GM19023 (cell line): ENCODE data around the gene CACNG3.
"Not testable (repeated sequence)": the region's sequence is repeated elsewhere in the genome, so short reads cannot be mapped to it uniquely, and the experiment has no call there.

ENCODE experiments used
- ATAC-seq: cut with Tn5 transposase; IDR thresholded peaks from one replicate; pipeline ENCODE4 v1.9.1; 2021; ENCODE audit warnings: mild to moderate bottlenecking, moderate library complexity; ENCODE audit not compliant: unreplicated experiment

CACNG3 gene

DNA sequence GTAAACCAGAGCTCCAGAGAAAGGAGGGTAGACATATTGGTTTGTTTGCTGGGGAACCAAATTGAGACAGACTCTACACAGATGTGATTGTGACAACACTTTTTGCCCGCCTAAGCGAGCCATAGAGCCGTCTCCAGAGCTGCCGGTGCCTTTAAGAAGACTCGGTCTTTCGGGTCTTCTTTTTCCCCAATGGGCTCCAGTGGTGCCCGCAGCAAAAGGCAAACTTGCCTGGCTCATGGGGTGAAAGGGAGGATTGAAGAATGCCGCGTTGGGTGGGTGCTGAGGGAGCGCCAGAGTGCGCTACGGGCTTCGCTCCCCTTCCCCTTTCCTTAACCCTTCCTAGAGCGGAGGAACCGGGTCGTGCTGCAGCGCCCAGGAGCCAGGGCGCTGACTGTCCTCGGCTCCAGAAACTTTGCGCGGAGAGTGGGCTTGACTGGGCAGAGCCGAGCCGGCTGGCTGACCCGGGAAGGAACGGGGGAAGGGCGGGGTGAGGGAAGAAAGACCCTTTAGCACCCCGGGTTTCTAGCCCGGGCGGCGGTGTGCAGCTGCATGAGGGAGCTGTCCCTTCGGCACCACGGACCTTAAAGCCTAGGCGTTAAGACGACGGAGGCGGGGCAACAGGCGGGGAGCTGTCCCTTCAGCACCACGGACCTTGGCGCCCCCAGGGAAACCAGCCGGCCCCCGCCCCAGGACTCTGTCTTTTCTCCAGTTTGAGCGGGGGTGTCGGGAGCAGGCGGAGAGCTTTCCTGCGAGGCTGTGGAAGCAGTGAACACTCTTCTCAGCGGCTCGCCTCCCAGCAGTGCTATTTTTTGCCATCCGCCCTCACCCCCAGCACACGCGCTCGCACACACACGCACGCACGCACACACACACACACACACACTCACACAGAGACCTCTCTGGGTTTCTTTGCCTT lies at the start of gene CACNG3:
TSS of gene CACNG3 (plus strand) at position 880 of the 916 bp plus-strand sequence. CDS start 420 bp downstream, outside the sequence.
- ATAC-seq = no peak

DNA sequence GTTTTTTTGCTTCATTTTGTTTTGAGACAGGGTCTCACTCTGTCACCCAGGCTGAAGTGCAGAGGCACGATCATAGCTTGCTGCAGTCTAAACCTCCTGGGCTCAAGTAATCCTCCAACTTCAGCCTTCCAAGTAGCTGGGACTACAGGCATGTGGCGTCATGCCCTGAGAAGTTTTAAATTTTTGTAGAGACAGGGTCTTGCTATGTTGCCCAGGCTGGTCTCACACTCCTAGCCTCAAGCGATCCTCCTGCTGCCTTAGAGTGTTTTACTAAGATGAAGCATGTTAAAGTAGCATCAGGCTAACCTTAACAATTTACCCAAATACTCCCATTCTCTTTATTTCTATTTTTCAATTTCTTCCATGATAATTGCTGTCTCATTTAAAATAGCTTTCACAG lies 49.2 kb upstream of the CACNG3 start:
- no peak for ATAC-seq

DNA sequence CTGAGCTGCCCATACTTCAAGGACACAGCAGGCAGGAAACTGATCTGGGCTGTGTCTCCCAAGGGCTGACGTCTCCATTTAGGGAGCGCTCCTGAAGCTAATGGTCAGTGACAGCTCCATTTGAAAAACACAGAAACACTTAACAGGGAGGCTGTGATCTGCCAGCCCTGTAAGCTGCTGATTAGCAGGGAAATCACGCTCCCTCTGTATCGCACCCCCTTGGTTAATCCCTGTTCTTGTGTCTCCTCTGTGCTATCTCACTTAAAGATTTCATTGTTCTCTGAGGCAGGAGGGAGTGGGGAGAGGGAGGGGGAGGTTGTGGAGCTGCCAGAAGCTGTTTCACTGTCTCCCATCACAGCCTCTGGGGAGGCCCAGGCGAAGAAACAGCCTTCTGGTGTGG lies 47.4 kb upstream of the CACNG3 start:
- no peak for ATAC-seq

GRCh38 chr16:24214992-24215391 lies 41.1 kb upstream of the CACNG3 start:
- ATAC-seq = no peak

GRCh38 chr16:24216961-24217360 lies 39.2 kb upstream of the CACNG3 start:
- no peak for ATAC-seq

DNA sequence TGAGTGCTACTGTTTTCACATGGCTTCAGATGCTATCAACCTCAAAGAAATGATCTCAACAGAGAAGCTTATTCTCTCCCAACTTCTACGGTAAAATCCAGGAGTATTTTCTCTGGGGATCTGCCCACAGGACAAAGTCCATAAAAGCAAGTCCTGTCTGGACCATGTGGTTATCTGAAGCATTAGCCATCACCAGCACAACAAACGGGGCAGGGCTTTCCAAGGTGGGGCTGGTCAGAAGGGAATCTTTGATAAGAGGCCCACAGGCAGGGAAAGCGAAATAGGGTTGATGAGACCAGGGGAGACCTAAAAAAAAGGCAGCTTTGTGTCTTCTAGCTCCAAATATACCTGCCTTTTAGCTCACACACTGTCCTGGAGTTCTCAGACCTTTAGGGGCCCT lies 38.7 kb upstream of the CACNG3 start:
- ATAC-seq = no peak

- ATAC-seq = no peak
Measured at GRCh38 chr16:24218299-24218698, 37.8 kb upstream of the CACNG3 start.

DNA sequence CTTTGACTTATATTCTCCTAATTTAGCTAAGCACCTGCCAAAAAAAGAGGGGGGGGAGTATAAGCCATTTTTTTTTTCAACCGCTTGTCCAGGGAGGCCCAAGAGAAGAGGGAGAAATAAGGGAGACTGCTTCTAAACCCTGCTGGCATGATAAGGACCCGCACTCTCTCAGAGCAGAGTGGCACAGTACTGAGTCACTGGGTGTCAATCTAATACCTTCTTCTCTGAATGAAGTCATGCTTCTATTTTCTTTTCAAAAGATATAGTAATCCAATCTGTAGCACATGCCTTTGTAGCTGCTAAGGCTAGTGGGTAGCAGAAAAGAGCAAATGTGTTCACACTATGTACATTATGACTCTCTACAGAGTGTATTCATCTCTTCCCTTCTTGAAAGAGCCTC lies 34.9 kb upstream of the CACNG3 start:
- no peak for ATAC-seq

GRCh38 chr16:24228514-24228913 lies 27.6 kb upstream of the CACNG3 start:
- no peak for ATAC-seq

DNA sequence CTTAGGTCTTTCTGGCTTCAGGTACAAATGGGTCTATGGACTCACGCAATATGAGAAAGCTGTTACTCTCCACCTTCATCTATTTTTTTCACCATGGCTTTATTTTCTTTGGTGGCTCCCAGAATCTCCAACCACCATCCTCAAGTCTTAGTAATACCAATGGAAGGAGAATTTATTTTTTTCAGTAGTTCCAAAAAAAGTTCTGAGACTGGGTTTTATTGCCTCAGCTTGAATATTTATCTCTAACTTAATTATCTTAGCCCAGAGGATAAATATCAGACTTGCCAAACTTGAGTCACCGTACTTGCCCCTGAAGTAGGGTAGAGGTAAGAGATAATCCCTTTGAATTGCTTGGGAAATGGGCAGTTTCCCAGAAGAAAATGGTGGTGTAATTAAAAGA lies 23.2 kb upstream of the CACNG3 start:
- ATAC-seq = no peak

- no peak for ATAC-seq
Measured at GRCh38 chr16:24234737-24235136, 21.4 kb upstream of the CACNG3 start.

GRCh38 chr16:24235806-24236205 lies 20.3 kb upstream of the CACNG3 start:
- no peak for ATAC-seq

DNA sequence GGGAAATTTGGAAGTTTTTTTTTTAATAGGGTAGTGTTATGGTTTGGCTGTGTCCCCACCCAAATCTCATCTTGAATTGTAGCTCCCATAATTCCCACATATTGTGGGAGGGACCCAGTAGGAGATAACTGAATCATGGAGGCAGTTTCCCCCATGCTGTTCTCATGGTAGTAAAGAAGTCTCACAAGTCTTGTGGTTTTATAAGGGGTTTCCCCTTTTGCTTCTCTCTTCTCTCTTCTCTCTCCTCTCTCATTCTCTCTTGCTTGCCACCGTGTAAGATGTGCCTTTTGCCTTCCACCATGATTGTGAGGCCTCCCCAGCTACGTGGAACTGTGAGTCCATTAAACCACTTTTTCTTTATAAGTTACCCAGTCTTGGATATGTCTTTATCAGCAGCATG lies 17.3 kb upstream of the CACNG3 start:
- ATAC-seq = not testable (repeated sequence)

DNA sequence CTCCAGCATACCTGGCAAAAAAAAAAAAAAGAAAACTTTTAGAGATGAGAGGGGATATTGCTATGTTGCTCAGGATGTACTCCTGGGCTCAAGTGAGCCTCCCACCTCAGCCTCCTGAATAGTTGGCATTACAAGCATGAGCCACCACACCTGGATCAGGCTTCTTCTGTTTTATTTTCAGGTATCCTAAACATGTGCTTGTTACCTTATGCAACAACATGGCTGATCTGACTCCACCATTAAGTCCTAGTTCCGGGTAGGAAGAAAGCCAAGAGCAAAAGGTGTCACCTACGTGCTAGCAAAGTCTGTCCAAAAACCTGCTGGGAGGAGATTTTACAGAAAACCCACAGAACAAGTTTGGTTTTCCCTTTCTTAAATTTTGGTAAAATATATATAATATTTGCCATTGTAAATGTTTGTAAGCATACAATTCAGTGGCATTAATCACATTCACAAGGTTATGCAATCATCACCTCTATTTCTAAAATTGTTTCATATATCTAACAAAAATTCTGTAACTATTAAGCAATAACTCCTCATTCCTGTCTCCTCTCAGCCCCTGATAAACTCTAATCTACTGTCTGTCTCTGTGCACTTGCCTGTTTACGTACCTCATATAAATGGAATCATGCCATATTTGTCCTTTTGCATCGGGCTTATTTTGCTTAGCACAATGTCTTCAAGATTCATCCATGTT lies 9.1 kb upstream of the CACNG3 start:
- no peak for ATAC-seq

GRCh38 chr16:24253192-24253591 lies 2.9 kb upstream of the CACNG3 start:
- no peak for ATAC-seq

DNA sequence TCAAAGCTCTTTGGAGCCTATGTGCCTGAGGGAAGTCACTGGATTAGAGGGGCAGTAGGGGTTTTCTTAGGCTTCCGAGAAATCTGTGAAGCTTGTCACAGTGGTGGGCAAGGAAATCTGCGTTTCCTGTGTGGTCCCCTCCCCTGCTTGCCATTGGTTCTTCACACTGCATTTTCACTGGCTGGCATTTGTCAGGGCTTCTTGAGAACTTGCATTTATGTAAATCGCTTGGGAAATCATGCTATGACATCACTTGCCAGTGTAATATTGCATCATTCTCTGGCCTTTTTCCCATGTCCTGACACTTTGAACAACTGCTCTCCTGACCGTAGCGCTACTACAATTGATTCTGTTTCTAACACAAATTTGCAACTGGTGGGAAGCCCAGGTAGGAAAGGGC lies 1.8 kb downstream of the CACNG3 start:
- ATAC-seq = no peak

DNA sequence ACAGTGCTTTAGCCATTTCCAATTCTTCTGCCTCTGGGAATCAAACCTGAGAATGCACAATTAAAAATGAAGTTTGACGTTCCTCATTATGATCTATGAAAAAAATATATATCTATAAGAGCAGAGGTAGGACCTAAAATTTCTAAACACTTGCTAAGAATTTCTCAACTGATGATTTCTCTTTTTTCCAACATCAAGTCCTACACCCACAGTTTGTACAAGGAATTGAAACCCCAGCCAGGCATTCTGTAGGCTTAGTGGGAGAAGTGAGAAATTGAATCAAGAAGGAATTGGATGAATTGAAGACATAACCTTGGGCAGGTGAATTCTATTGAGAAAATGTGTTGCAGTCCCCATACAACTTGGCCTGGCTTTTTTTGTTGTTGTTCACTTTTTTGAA lies 2.7 kb downstream of the CACNG3 start:
- ATAC-seq = no peak

DNA sequence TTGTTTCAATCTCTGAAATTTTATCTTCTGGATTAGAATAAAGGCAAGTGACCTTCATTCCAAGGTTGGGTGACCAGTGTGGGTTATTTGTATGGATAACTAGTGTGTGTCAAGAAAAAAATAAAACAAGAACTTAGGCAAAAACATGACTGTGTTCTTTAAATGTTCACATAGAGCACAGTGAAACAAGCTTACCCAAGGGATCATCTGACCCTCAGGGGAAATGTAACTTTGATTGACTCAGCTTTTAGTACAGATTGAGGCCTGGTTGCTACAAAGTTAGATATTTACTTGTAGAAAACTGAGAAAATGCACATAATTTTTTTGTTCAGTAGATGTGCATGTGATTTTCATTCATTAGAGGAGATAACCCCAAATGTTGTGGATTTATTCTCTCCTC lies 6.7 kb downstream of the CACNG3 start:
- no peak for ATAC-seq

DNA sequence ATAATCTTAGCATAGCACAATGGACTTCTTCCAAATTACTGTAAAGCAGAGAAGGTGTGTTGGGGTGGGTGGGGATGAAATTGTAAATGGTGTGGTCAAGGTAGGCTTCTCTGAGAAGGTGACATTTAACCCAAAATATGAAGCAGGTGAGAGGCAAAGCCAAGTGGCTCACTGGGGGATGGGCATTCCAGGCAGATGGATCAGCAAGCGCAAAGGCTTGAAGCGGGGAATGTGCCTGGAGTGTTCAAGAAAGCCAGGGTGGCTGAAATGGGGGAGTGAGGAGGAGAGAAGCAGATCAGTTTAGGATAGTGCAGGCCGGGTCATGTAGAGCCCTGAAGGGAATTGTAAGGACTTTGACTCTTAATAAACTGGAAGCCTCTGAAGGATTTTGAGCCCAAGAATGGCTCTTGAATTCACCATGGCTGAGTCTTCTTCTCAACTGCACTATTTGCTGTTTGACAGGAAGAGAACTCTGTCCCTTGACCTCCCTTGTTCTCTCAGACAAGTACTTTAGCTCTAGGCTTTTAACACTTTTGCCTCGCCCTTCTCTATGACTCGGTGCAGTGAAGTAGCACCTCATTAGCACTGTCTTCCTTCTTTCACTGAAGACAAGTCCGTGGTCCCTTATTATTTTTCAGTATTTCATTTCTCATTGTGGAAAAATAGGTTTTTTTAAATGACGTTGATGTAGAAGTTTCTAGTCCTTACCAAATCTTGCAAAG lies 14.7 kb downstream of the CACNG3 start:
- no peak for ATAC-seq

GRCh38 chr16:24272379-24272778 lies 16.2 kb downstream of the CACNG3 start:
- ATAC-seq = no peak

GRCh38 chr16:24273508-24274182 lies 17.5 kb downstream of the CACNG3 start:
- ATAC-seq = no peak
